Fibroblast of peridontal ligament (primary cell): ENCODE measurements around the gene STXBP5L.
"Not testable (repeated sequence)": the region's sequence is repeated elsewhere in the genome, so short reads cannot be mapped to it uniquely, and the experiment has no call there.

ENCODE experiments used
- DNase-seq: peaks from one replicate; pipeline ENCODE4 v3.0.0-alpha.2; 2010; ENCODE audit errors: extremely low read depth

The STXBP5L gene

GRCh38 chr3:121430664-121431215 lies 522.7 kb downstream of the STXBP5L start:
- DNase-seq = no peak

- peak; percentile 75 for DNase-seq
Observed at GRCh38 chr3:121431726-121432517, 523.9 kb downstream of the STXBP5L start.

GRCh38 chr3:121436074-121436473 lies 528.1 kb downstream of the STXBP5L start:
- DNase-seq = no peak

GRCh38 chr3:121436641-121437040 lies 528.6 kb downstream of the STXBP5L start:
- DNase-seq = no peak

GRCh38 chr3:121443456-121443855 lies 535.5 kb downstream of the STXBP5L start:
- DNase-seq = peak; percentile 26

GRCh38 chr3:121451752-121452151 lies 543.7 kb downstream of the STXBP5L start:
- DNase-seq = not testable (repeated sequence)

- DNase-seq = no peak
Observed at GRCh38 chr3:121462565-121462964, 554.6 kb downstream of the STXBP5L start.

GRCh38 chr3:121463745-121464144 lies 555.7 kb downstream of the STXBP5L start:
- DNase-seq = no peak

- no peak for DNase-seq
Observed at GRCh38 chr3:121467085-121467484, 559.1 kb downstream of the STXBP5L start.

- DNase-seq = peak; percentile 10
Observed at GRCh38 chr3:121473001-121473400, 565.0 kb downstream of the STXBP5L start.
